HG03469 (cell line): ENCODE measurements around the gene ZNF624.

Source experiments
- ATAC-seq: cut with Tn5 transposase; IDR thresholded peaks from one replicate; pipeline ENCODE4 v1.9.1; 2021; ENCODE audit warnings: mild to moderate bottlenecking, moderate library complexity, moderate number of reproducible peaks; ENCODE audit not compliant: unreplicated experiment

The ZNF624 gene

DNA sequence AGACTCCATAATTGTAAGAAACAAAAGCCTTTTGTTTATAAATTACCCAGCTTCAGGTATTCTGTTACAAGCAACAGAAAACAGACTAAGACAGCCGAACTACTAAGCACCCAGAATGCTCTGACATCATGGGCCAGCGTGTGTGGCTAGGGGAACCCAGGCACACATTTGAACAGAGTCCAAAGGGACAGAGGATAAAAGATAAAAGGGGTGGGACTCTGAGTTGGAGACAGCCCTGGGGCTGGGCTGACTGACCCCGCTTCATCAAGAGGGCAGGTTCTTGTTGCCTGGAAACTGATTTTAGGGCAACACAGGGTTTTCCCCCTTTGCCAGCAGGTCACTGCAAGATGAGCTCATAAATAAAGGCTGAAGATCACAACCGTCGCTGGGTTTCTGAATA, 54.1 kb downstream of the ZNF624 start:
- ATAC-seq = no peak

DNA sequence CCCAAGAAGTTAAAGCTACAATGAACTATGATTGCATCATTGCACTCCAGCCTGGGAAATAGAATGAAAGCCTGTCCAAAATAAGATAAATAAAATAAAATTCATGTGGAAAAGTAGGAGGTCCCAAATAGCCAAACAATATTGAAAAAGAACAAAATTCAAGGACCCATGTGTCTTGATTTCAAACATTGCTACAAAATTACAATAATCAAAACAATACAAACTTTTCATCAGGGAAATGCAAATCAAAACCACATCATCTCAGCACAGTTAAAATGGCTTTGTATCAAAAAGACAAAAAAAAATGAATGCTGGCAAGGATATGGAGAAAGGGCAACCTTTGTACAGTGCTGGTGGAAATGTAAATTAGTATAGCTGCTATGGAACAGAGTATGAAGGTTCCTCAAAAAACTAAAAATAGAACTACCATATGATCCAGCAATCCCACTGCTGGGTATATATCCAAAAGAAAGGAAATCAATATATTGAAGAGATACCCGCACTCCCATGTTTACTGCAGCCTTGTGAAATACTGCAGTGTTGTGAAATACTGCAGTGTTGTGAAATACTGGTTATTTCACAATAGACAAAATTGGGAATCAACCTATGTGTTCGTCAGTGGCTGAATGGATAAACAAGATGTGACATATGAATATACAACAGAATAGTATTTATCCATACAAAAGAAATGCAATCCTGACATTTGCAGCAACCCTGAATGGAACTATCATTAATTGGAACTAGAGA, 60.1 kb downstream of the ZNF624 start:
- ATAC-seq = no peak

DNA sequence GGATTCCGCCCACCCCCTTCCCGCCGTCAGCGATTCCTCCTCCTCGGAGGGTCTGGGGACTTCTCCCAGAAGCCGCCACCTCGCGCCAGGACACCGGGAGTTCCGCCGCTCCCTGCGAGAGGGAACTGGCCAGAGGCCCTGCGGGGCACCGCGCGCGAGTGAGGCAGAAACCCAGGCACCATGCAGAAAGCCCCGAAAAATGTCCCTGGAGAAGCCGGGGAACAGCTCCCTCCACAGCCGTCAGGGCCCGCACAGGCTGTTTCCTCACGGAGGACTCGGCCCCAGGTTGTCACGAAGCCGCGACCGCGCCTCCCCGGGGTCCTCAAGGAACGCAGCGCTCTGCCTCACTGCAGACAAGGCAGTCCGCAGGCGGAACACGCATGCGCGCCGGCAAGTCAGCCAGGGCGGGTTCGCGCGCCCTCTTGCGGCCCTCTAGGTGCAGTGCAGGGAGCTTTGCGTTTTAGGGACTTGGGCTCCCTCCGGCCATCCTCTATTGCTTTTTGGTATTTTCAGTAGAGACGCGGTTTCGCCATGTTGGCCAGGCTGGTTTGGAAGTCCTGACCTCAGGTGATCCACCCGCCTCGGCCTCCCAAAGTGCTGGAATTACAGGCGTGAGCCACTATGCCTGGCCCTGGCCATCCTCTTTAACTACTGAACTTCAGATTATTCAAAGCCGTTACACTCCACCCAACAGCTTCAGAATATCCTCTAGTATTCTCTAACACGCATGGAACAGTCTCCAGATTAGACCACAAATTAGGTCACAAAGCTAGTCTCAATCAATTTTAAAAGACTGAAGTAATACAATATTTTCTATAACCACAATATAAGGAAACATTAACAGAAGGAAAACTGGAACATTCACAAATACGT, 64.3 kb downstream of the ZNF624 start:
- ATAC-seq = peak; percentile 70

DNA sequence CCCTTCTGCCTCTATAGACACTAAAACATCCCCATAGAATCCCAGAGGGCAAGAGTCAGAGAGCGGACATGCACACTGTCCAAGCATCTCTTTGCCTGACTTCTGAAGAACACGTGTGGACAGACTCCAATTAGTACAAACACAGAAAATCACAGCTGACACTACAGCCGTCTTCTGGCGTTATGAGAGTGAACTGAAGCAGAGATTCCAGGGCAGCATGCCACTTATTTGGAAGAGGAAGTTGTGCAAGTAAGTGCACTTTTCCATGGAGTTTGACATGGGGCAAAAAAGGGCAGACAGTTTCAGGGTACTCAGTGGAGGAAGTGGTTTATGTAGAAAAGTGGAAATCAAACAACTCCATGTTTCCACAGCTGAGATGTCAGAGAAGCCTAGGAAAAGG, 67.9 kb downstream of the ZNF624 start:
- no peak for ATAC-seq

DNA sequence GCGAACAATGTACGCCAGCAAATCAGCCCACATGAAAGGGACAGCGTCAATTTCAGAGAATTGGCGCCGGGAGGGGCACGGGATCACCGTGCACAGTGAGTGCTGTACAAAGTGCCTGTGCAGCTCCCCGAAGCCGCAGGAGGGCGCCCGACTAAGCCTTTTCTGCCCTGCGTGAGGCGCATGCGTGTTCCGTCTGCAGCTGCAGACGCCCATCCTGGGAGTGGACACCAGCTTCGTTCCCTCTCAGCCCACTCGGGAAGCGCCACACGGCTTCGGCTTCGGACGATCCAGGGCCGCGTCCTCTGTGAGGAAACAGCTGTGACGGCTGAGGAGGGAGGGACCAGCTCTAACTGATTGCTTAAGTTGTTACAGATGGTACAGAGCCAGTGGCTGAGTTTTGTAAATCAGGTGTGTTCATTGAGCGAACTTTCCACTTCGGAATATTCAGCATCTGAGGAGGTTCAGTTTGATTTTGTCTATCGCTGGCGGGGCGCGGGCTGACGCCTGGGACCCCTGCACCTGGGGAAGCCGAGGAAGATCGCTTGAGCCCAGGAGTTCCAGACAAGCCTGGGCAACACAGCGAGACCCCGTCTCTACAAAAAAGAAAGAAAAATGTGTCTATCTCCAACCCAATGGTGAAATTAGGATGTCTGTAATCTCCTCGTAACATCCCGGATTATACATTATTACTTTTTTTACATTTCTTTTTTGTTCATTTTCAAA, 69.2 kb downstream of the ZNF624 start:
- ATAC-seq = no peak

DNA sequence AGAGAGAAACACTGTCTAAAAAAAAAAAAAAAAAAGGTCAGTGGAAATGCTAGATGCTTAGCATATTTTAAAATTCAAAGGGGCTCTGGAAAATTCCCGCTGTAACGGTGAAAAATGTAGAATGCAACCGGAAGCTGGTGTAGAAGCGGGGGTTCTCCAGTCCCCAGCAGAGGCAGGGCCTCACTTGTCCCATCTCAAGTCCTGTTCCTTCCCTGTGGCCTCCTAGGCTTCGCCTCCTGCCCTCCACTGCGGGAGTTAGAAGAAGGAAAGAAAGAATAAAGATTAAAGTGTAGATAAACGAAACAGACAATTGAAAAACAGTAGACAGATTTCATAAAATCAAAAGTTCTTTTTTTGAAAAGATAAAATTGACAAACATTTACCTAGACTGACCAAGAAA, 69.9 kb downstream of the ZNF624 start:
- ATAC-seq = no peak

DNA sequence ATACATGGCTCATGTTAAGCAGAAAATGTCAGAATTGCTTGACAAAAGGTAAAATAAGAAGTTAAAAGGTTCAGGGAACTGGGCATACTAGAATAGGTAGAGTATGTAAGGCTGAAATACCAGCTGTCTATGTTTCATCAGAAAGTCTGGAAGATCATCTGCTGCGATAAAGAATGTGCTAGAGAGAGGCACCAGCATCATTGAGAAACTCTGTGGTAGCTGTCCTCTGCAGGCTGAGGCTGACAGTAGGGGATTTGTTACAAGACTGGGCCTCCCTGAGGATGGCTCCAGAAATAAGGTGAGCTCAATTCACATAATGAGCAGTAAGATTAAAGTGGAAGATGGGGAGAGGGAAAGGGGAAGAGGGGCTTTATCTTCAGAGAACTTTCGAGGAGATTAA, 80.2 kb downstream of the ZNF624 start:
- ATAC-seq = no peak
